Subcutaneous adipose tissue (tissue), 4 donors: ENCODE results near the gene IQCH. TPM values are rescaled to one million over a fixed set of nuclear protein-coding genes. Genes with fewer than 3 reads are reported as not detected.

Experiments
- CTCF ChIP-seq: fragments of 450-650 bp; IDR thresholded peaks from one replicate; pipeline ENCODE4 v1.5.1; 2016; ENCODE audit warnings: low read depth, mild to moderate bottlenecking, control low read depth, antibody characterized with exemption, moderate library complexity
- total RNA-seq, 4 donors: library from RNA; depleted of rRNA; stranded (reverse); fragments of >200 nt; gene quantifications; one replicate each; pipeline ENCODE4 v1.1.0, GENCODE V29; 2016

IQCH gene
- total RNA-seq, 4 donors from 2014 or later, result 0.51 to 1.5 (median 0.88) TPM; not detected in 1

GRCh38 chr15:67461735-67462134, 207.1 kb downstream of the IQCH start:
- no peak for TF ChIP-seq CTCF

GRCh38 chr15:67462875-67463274, 208.3 kb downstream of the IQCH start:
- no peak for TF ChIP-seq CTCF

- TF ChIP-seq CTCF, result no peak
These were observed 208.9 kb downstream of the IQCH start for GRCh38 chr15:67463488-67463887.

- TF ChIP-seq CTCF, result no peak
These were observed 210.8 kb downstream of the IQCH start for GRCh38 chr15:67465196-67465952.

GRCh38 chr15:67468416-67468815, 213.8 kb downstream of the IQCH start:
- TF ChIP-seq CTCF, result no peak

GRCh38 chr15:67469680-67470079, 215.1 kb downstream of the IQCH start:
- no peak for TF ChIP-seq CTCF

GRCh38 chr15:67472957-67473356, 218.4 kb downstream of the IQCH start:
- TF ChIP-seq CTCF, result no peak
